ENCODE results near the gene MAPT. TPM values are rescaled to one million over a fixed set of nuclear protein-coding genes. Genes with fewer than 3 reads are reported as not detected.

Gene MAPT
- total RNA-seq, 1 donor from 2014 or later: 6.1 TPM

- H3K27me3 ChIP-seq: no peaks in the 10 kb centered on the region
- H3K4me1 ChIP-seq: peaks cover 6% of the 10 kb centered on the region
- H3K4me3 ChIP-seq: no peak overlapping the region
- no peak for DNase-seq (ENCODE audit: extremely low spot score in 2 of 2)
- intact Hi-C loops (cut with DNase I): loop anchor here (5.0 kb wide), 1 partner anchor 1157 kb away; no protein-coding TSS in a partner anchor
- peaks cover 0 to 37% of the 10 kb centered on the region in 2 donors for H3K36me3 ChIP-seq
- no peak overlapping the region for H3K27ac ChIP-seq
- TF ChIP-seq POLR2A (IDR thresholded peaks at IDR 0.05) (no peak), CTCF (IDR thresholded peaks at IDR 0.05) (no peak), POLR2AphosphoS5 (IDR thresholded peaks at IDR 0.05; ENCODE audit: insufficient read depth in 1 of 2, low read depth in 1 of 2) (no peak)
- H3K9me3 ChIP-seq: no peaks in the 10 kb centered on the region
Observed at GRCh38 chr17:46064460-46064859, 170.1 kb downstream of the MAPT start.

GRCh38 chr17:46071796-46072195 lies 177.4 kb downstream of the MAPT start:
- Histone ChIP-seq H3K4me3 (no peak overlapping the region), H3K27me3 (no peaks in the 10 kb centered on the region), H3K4me1 (no peaks in the 10 kb centered on the region), H3K36me3 (peaks cover 0 to 7% of the 10 kb centered on the region in 2 donors), H3K27ac (no peak overlapping the region), H3K9me3 (no peaks in the 10 kb centered on the region)
- no peak for TF ChIP-seq POLR2A (IDR thresholded peaks at IDR 0.05)
- TF ChIP-seq CTCF (IDR thresholded peaks at IDR 0.05): no peak
- TF ChIP-seq POLR2AphosphoS5 (IDR thresholded peaks at IDR 0.05; ENCODE audit: insufficient read depth in 1 of 2, low read depth in 1 of 2): no peak
- intact Hi-C loops (cut with DNase I): no loop called here
- no peak for DNase-seq (ENCODE audit: extremely low spot score in 2 of 2)

- intact Hi-C loops (cut with DNase I): no loop called here
- DNase-seq (ENCODE audit: extremely low spot score in 2 of 2): no peak
- Histone ChIP-seq H3K27ac (no peak overlapping the region), H3K27me3 (no peaks in the 10 kb centered on the region), H3K9me3 (no peaks in the 10 kb centered on the region), H3K4me1 (peaks cover 1% of the 10 kb centered on the region), H3K36me3 (no peaks in the 10 kb centered on the region), H3K4me3 (no peak overlapping the region)
- no peak for TF ChIP-seq POLR2AphosphoS5 (IDR thresholded peaks at IDR 0.05; ENCODE audit: insufficient read depth in 1 of 2, low read depth in 1 of 2)
- no peak for TF ChIP-seq CTCF (IDR thresholded peaks at IDR 0.05)
- no peak for TF ChIP-seq POLR2A (IDR thresholded peaks at IDR 0.05)
Observed at GRCh38 chr17:46072998-46073397, 178.6 kb downstream of the MAPT start.

GRCh38 chr17:46074540-46074939 lies 180.2 kb downstream of the MAPT start:
- Histone ChIP-seq H3K27ac (no peak overlapping the region), H3K36me3 (no peaks in the 10 kb centered on the region), H3K4me1 (peaks cover 10% of the 10 kb centered on the region), H3K9me3 (no peaks in the 10 kb centered on the region), H3K27me3 (no peaks in the 10 kb centered on the region), H3K4me3 (no peak overlapping the region)
- TF ChIP-seq POLR2AphosphoS5 (IDR thresholded peaks at IDR 0.05; ENCODE audit: insufficient read depth in 1 of 2, low read depth in 1 of 2): no peak
- TF ChIP-seq CTCF (IDR thresholded peaks at IDR 0.05): no peak
- TF ChIP-seq POLR2A (IDR thresholded peaks at IDR 0.05): no peak
- intact Hi-C loops (cut with DNase I): no loop called here
- DNase-seq (ENCODE audit: extremely low spot score in 2 of 2): no peak

Small RNA genes lying within 50 kb of the gene (small RNA-seq; reads per million reads assigned to genes)
- gene RF00017: not detected

Other genes with a start within 250 kb of the MAPT start
- gene CRHR1, start 110.2 kb upstream of the MAPT start, total RNA-seq: 4.2 TPM
- gene SPPL2C, start 49.7 kb upstream of the MAPT start, total RNA-seq: not detected
- not detected for gene STH, start 104.7 kb downstream of the MAPT start, total RNA-seq